Measurements from ENCODE around the gene NXPE3.

GRCh38 chr3:101812895-101813294 lies 33.9 kb downstream of the NXPE3 start:
- no peak for TF ChIP-seq SPI1 (IDR thresholded peaks at IDR 0.05; ENCODE audit: borderline replicate concordance, low read depth)
- TF ChIP-seq POLR2AphosphoS5 (IDR thresholded peaks at IDR 0.05; ENCODE audit: low read depth) = no peak
- TF ChIP-seq, protein P1, sequence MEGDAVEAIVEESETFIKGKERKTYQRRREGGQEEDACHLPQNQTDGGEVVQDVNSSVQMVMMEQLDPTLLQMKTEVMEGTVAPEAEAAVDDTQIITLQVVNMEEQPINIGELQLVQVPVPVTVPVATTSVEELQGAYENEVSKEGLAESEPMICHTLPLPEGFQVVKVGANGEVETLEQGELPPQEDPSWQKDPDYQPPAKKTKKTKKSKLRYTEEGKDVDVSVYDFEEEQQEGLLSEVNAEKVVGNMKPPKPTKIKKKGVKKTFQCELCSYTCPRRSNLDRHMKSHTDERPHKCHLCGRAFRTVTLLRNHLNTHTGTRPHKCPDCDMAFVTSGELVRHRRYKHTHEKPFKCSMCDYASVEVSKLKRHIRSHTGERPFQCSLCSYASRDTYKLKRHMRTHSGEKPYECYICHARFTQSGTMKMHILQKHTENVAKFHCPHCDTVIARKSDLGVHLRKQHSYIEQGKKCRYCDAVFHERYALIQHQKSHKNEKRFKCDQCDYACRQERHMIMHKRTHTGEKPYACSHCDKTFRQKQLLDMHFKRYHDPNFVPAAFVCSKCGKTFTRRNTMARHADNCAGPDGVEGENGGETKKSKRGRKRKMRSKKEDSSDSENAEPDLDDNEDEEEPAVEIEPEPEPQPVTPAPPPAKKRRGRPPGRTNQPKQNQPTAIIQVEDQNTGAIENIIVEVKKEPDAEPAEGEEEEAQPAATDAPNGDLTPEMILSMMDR (IDR thresholded peaks at IDR 0.05; ENCODE audit: insufficient read depth, low read length) = no peak
- TF ChIP-seq GABPA (IDR thresholded peaks at IDR 0.05; ENCODE audit: low read depth) = no peak

Data from HL-60 (cell line).